A673 (cell line): ENCODE measurements around the gene MMADHC.

ENCODE experiments used
- EZH2 ChIP-seq: fragments of 200-600 bp; sonication (generic); IDR thresholded peaks from 2 replicates; pipeline ENCODE4 v1.6.1; 2017; ENCODE audit warnings: borderline replicate concordance, low read depth, mild to moderate bottlenecking, mixed read lengths, antibody characterized with exemption, low read length; ENCODE audit not compliant: poor library complexity, severe bottlenecking
- TF ChIP-seq, protein P1 (sequence below): fragments of 300-800, 200-600 bp; sonication (generic); conservative IDR thresholded peaks from 2 replicates; pipeline ENCODE4 v1.5.1; 2017; ENCODE audit warnings: low read depth, mild to moderate bottlenecking, antibody characterized with exemption, low read length, moderate library complexity, mixed read lengths

DNA sequence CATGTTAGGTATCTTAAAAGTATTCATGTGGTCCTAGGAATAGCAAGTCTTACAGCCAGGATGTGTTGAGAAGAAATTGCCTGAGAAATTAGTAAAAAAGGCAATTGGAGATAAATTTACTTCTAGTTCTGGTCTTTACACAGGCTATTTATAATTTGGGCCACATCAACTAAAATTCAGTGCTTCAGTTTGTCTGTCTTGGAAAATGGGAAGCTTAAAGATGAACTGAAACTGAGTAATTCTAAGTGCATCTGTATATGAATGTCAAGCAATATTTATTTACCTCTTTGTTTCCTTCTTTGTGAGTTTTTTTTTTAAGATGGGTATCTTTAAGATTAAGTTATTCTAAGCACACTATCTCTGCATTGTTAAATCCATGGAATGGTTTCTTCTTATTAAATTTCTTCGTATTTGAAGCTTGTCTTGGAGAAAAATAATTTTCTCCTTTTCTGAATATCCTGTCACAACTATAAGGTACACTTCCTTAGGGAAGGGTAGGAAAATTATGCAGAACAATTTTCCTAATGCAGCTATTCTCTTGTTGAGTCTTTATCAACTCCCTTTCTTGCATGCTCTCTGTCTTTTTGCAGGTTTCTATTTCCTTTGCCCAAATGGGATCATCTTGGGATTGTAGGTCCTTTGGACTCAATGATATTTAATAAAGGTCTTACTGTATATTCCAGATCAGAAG is 39.7 kb upstream of the MMADHC start:
- no peak for TF ChIP-seq EZH2
- TF ChIP-seq, protein P1, sequence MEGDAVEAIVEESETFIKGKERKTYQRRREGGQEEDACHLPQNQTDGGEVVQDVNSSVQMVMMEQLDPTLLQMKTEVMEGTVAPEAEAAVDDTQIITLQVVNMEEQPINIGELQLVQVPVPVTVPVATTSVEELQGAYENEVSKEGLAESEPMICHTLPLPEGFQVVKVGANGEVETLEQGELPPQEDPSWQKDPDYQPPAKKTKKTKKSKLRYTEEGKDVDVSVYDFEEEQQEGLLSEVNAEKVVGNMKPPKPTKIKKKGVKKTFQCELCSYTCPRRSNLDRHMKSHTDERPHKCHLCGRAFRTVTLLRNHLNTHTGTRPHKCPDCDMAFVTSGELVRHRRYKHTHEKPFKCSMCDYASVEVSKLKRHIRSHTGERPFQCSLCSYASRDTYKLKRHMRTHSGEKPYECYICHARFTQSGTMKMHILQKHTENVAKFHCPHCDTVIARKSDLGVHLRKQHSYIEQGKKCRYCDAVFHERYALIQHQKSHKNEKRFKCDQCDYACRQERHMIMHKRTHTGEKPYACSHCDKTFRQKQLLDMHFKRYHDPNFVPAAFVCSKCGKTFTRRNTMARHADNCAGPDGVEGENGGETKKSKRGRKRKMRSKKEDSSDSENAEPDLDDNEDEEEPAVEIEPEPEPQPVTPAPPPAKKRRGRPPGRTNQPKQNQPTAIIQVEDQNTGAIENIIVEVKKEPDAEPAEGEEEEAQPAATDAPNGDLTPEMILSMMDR, result no peak
